ENCODE results near the gene MEX3A. TPM values are rescaled to one million over a fixed set of nuclear protein-coding genes. Genes with fewer than 3 reads are reported as not detected.
A peak's percentile ranks its signal among the peaks of the same experiment; 100 is the strongest.

Gene MEX3A
- total and polyA plus RNA-seq, 8 donors: 0.86 to 59.0 (median 48.8) TPM

DNA sequence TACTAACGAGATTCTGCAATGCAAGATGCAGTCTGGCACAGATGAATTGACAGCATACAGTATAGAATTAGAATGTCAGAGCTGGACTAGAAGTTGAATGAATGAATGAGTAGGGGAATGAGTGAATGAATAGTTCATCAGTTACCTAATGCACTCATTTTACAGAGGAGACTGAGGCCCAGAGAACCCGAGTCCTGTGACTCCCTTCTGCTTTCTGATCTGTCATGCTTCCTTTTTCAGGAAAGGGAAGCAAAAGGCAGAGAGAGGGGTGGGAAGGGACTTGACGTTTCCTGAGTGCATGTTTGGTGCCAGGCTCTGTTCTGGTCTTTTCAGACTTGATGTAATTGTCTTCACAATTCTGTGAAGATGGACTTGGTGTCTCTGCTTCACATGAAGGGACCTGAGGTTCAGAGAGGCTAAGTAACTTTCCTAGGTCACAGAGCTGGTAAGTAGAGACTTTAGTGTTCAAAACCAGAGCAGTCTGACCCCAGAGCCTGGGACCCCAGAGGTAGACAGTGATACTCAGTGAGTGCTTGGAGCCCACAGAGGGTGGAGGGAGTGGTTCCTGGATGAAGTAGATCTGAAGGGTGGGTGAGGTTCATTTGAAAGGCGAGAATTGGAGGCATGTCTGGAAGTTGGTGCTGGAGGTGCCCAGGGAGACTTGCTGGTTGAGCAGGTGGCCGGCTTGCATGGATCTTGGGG is 8.0 kb upstream of the MEX3A start:
- peak overlapping the region; percentile 45 to 48 for H3K27ac ChIP-seq
- no peak overlapping the region for H3K4me3 ChIP-seq
- peak; percentile 46 for ATAC-seq
- no peaks in the 10 kb centered on the region for H3K9me3 ChIP-seq
- H3K27me3 ChIP-seq: peaks cover 0 to 21% of the 10 kb centered on the region in 2 donors
- TF ChIP-seq, protein P1, sequence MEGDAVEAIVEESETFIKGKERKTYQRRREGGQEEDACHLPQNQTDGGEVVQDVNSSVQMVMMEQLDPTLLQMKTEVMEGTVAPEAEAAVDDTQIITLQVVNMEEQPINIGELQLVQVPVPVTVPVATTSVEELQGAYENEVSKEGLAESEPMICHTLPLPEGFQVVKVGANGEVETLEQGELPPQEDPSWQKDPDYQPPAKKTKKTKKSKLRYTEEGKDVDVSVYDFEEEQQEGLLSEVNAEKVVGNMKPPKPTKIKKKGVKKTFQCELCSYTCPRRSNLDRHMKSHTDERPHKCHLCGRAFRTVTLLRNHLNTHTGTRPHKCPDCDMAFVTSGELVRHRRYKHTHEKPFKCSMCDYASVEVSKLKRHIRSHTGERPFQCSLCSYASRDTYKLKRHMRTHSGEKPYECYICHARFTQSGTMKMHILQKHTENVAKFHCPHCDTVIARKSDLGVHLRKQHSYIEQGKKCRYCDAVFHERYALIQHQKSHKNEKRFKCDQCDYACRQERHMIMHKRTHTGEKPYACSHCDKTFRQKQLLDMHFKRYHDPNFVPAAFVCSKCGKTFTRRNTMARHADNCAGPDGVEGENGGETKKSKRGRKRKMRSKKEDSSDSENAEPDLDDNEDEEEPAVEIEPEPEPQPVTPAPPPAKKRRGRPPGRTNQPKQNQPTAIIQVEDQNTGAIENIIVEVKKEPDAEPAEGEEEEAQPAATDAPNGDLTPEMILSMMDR (IDR thresholded peaks at IDR 0.05): no peak
- peaks cover 3 to 15% of the 10 kb centered on the region in 2 donors for H3K4me1 ChIP-seq
- intact Hi-C loops (cut with DNase I): loop anchor here in 1 of 2 donors (5.0 kb wide), 1 partner anchor 132 kb away; no protein-coding TSS in a partner anchor
- no peaks in the 10 kb centered on the region for H3K36me3 ChIP-seq
- no peak for DNase-seq

GRCh38 chr1:156089704-156090103 is 7.4 kb upstream of the MEX3A start:
- Histone ChIP-seq H3K4me1 (peaks cover 3 to 15% of the 10 kb centered on the region in 2 donors), H3K4me3 (no peak overlapping the region), H3K36me3 (no peaks in the 10 kb centered on the region), H3K27me3 (peaks cover 0 to 21% of the 10 kb centered on the region in 2 donors), H3K9me3 (no peaks in the 10 kb centered on the region), H3K27ac (peak overlapping the region; percentile 5 to 8)
- no peak for ATAC-seq
- DNase-seq: no peak
- TF ChIP-seq, protein P1 (IDR thresholded peaks at IDR 0.05): no peak
- intact Hi-C loops (cut with DNase I): loop anchor here in 1 of 2 donors (5.0 kb wide), 1 partner anchor 133 kb away; no protein-coding TSS in a partner anchor

- Histone ChIP-seq H3K4me1 (peaks cover 8 to 38% of the 10 kb centered on the region in 2 donors), H3K27me3 (peaks cover 0 to 43% of the 10 kb centered on the region in 2 donors), H3K27ac (no peak overlapping the region), H3K36me3 (no peaks in the 10 kb centered on the region), H3K9me3 (no peaks in the 10 kb centered on the region), H3K4me3 (no peak overlapping the region)
- DNase-seq (peak in 2 of 4 donors; percentile 60 to 77), ATAC-seq (peak; percentile 56)
- intact Hi-C loops (cut with DNase I): no loop called here
- TF ChIP-seq, protein P1 (IDR thresholded peaks at IDR 0.05): no peak
Measured at GRCh38 chr1:156086256-156086662, 4.0 kb upstream of the MEX3A start.

DNA sequence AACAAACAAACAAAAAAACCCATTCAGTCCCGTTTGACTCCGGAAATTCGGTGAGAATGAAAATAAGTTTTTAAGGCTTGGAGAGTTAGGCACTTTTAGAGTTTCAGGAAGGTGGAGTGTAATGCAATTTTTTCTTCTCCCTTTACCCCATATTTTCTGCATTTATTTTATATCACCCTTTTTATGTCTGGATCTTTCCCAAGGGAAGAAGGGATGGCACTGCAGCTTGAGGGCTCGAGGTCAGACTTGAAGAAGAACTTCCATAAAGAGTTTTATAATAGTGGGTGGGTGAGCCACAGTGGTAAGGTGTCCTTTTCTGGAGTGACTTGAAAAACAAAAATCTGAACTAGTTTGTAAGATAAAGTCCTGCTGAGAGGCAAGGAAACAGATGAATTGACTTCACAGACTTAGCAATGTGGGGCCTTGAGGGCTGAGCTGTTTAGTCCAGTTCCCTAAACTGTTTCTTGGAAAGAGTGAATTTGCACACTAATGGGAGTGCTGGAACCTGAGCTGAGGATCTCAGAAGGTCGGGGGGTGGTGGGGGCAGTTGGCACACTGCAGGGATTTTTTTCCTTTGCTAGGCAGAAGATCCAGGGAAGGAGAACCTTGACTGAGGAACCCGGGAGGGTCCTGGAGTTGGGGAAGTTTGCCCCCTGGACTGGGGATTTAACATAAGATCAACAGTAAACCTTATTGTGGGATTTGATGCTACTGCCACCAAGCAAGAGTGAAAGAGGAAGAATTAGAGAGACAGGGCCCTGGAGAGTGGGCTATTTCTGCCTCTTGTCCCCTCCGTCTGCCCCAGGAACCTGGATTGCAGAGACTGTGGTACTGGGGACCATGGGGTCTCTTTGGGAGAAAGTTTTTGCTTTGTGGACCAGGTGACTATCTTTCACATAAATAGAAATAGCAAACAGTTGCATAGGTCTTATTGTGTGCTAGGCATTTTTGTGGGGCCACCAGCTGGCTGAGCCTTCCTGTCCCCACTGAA is 1.8 kb upstream of the MEX3A start:
- Histone ChIP-seq H3K4me3 (peak overlapping the region in 1 of 2 donors; percentile 62), H3K27ac (no peak overlapping the region), H3K36me3 (no peaks in the 10 kb centered on the region), H3K27me3 (peaks cover 0 to 55% of the 10 kb centered on the region in 2 donors), H3K4me1 (peaks cover 8 to 26% of the 10 kb centered on the region in 2 donors), H3K9me3 (no peaks in the 10 kb centered on the region)
- DNase-seq (no peak), ATAC-seq (no peak)
- intact Hi-C loops (cut with DNase I): no loop called here
- TF ChIP-seq, protein P1 (IDR thresholded peaks at IDR 0.05): no peak

All from left lung (tissue), 10 donors.